NCI-H524 treated with DMSO at 0.1 percent for 48 hours (cell line): ENCODE data around the gene CTSE.

Experiments used
- DNase-seq: peaks from one replicate; lab custom pipeline; 2025; lab: John Stamatoyannopoulos, UW

CTSE gene

DNA sequence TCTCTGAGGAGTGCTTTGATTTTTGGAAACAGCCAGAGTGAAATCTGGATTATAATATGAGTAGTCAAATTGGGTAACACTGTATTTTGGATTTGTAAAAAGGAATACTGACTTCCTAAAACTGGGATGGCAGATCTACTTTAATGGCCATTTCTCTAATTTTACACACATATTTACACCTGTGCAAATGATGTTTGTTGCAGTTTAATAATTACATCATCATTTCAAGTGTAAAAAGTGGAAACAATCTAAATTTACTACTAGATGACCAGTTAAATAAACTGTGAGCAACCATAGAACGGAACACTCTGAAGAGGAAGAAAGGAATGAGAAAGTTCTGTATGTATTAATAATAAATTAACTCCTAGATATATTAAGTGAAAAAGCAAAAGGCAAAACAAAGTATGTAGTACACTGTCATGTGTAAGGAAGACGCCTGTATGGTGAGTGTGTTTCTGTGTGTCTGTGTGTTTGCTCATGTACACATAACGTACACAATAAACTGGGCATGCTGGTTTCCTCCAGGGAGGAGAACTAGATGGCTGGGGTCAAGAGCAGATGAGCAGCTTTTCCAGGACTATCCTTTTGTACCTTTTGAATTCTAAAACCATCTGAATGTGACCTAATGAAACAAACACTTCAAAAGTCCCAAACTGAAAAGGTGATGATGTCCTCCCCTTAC lies 26.4 kb upstream of the CTSE start:
- no peak for DNase-seq

DNA sequence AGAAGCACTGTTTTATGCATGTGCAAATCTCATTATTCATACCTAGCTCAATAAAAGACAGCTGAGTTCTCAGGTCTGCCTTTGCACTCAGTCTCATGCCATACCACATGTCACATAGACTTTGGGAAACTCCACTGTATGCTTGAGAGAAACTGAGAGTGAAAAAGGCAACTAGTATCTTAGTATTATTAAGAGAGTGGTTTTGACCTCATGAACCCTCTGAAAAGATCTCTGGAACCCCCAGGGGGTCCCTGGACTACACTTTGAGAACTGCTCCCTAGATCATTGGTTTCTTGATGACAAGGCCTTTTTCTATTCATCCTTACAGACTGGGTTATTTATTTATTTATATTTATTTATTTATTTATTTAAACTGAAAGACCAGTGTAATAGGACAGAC lies 25.6 kb upstream of the CTSE start:
- no peak for DNase-seq

DNA sequence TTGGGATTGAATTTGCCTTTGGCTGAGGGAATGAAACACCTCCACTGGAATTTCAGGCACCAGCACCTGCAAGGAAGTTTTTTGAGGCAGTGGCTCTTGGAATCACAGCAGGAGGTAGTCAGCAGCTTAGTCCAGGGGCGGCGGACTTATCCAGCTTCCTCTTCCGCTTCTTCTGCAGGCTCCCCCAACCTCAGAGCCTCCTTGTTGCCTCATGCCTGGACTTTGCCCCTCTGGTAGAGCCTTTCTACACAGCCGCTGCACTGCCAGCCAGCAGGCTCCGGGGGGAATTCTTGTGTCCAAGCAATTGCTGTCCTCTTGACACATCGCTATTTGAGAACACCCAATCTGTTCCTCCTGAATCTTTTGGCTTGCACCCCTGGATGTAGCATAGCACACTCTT lies 24.9 kb upstream of the CTSE start:
- no peak for DNase-seq

DNA sequence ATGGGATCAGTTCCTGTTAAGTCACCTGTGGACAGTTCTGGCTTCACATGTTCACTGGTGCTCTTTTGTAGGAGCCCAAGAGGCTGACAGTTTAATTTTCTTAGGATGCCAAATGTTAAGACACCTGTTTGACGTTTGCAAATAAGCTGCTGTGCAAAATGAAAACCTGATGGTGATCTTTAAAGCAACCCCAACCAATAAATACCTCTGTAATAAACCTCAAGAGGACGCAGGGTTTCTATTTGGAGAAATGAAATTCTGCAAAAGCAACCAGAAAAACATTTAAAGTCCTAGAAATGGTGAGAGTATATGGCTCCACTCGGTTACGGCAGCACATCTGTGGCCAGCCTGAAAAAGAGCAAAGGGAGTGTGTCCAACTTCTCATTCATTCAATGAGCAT lies 23.6 kb upstream of the CTSE start:
- no peak for DNase-seq

DNA sequence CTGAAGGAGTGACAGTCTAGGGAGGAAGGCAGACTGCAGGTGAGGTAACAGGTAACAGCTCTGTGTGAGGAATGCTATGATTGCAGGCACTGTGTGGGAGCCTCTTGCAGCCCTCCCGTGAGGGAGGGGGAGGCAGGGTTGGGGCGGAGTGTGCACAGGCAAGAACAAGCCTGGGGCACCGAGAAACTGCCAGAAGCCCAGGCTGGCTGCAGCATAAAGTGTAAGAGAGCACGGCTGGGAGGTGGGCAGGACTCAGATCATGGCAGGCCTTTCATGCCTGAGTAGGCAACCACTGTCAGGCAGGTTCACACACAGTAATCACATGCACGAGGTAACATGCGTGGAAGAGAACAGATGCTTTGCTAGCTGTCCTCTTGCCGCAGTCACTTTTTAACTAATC lies 17.9 kb upstream of the CTSE start:
- no peak for DNase-seq

DNA sequence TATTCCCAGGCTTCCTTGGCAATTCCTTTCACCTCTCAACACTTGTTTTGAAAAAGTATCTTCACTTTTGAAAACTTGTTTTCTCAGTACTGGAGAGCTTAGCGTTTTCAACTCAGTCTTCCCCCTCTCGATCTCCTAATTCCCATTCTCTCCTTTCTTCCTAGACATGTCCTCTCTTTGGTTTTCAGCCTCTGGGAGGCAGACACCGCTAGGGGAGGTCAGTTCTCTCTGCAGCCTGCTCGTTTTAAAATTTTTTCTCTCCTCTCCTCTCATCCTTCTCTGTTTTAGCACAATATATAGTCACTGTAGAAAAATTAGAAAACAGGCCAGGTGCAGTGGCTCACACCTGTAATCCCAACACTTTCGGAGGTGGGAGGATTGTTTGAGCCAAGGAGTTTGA lies 16.6 kb upstream of the CTSE start:
- DNase-seq = no peak

DNA sequence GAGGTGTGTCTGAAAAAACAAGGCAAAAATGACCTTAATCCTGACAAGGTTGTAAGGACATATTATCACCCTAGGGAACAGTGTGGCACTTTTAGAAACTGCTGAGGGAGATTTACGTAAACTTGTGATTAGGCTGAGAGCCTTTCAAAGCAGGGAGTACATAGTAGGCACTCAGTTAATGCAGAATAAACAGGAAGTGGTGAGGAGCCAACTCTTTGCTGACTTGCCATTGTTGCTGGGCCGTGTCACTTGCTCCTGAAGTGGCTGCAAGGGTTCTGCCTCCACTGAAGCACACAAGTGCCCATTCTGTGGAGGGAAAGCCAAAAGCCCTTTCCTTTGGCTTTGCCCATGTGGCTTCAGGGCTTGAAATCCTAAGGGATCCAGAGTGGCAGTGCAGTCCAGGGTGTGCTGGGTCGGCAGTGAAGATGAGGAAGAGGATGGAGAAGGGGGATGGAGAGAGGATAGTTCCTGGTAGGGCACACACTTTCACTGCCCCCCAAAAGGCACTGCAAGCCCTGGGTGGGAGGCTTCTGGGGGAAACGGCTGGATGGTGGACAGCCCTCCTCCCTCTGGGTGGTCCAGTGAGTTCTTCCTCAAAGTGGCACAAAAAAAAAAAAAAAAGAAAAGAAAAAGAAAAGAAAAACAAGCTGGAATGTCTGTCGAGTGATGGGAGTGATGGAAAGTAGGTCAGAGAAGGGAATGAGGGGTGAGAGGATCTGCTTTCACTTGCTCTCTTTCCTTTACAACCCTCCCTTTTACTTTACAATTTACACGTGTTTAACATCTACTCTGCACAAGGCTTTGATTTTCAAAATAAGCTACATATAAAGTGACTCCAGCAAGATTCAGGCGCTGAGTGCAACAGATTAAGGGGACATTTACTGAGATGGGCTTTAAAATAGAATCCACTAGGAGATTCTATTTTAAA lies 15.6 kb upstream of the CTSE start:
- DNase-seq = no peak

DNA sequence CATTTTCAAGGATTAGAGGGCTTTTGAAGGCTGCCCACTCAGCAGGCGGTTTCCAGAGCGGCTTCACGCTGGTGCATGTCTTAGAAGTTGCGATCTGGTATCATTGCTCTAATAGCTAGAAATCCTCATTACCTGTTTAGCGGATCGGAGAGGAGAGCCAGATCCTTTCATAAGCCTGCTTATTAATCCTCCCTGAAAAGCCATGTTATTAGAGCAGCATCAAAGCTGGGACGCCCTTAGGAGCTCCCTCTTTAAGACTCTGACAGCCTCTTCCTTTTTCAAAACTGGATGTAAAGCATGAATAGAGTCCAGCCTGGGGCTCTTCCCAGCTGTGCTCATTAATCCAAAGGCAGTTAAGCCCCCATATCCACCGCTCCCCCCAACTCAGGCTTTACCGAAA lies 13.9 kb upstream of the CTSE start:
- peak; percentile 68 for DNase-seq

DNA sequence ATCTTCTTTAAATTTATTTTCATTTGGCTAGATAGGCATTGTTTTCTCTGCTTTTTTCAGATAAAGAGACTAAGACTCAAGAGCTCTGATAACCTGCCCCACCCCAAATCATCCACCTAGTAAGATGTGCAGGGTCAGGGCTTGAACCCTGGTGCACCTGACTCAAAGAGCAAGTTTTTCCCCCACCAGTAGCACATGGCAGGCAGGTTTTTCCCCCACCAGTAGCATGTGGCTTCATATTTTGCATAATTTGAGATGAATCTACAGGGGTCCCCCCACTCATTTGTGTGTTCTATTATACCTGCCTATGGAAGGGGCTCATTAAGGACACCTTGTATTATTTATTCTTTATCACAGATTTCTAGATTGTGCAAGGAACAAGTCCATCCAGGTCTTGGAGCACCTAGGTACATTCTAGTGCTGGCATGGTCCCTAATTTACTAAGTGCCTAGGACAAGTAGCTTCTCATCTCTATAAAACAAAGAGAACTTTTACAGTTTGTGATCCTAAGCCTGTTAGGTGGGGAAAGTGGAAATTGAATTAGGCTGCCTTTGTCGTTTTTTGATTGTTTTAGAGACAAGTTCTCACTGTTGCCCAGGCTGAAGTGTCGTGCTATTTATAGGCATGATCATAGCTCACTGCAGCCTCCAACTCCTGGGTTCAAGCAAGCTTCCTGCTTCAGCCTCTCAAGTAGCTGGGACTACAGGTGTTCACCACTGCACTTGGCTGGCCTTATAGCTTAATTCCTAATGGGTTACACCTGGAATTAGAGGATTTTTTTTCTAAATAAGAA lies 13.2 kb upstream of the CTSE start:
- no peak for DNase-seq

DNA sequence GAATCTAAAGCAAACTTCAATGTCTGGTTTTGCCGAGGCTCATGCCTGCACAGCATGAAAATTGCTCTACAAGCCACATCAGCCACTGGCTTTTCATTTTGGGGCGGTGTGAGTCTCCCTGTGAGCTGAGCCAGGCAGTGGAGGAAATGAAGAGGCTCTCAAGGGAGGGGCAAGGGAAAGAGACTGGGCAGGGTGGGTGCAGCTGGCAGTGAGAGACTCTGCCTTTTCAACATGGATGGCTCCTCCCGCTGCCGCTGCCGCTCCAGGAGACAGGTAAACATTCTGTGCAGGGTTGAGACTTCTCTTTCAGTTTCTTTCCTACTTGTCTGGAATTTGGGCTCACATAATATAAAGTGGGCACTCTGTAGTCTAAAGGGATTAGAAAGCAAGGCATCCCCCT lies 11.3 kb upstream of the CTSE start:
- no peak for DNase-seq

DNA sequence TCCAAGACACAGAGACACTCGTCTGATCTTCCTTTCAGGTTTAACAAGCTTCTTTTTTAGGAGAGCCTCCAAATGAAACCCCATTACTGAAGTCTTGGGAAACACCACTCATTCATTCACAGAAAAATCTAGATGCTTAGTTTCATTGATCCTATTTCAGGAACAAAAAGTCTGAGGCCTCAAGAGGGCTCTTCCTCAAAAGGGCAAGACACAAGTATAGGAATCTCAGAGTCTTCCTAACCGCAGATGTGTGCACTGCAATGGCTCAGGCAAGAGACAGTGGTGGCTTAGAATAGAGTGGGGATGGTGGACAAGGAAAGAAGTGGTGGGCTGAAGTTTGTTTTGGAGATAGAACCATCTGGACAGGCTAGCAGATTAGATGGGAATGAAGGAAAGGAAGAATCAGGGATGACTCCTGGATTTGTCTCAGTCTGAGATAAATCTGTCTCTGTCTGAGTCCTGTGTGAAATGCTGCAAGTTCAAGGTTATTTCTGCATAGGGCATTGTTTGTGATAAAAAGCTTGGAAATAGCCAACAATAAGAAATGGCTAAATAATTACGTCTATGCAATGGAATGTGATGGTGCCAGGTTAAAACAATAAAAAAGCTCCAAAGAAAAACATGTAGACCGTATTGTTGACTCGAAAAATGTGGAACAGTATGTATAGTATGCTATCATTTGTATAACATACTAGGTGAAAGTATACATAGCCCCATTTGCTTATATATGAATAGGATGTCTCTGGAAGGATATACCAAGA lies 8.9 kb upstream of the CTSE start:
- DNase-seq = no peak

DNA sequence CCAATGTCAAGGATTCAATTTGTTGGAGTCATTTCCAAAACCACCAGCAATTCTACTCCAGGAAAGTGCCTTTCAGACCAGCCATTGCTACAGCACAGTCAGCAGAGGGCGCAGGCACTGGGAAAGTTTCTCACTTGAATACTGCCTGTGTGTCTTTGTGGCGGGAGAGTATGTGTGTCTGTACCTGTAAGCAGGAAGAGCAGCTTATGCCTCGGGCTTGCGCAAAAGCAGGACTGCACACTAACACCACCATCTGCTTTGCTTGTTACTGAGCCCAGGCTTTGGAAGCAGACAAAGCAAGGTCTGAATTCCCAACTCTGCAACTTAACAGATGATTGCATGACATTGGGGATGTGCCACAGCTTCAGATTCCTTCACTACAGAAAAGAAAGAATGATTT lies 7.0 kb upstream of the CTSE start:
- DNase-seq = peak; percentile 72

DNA sequence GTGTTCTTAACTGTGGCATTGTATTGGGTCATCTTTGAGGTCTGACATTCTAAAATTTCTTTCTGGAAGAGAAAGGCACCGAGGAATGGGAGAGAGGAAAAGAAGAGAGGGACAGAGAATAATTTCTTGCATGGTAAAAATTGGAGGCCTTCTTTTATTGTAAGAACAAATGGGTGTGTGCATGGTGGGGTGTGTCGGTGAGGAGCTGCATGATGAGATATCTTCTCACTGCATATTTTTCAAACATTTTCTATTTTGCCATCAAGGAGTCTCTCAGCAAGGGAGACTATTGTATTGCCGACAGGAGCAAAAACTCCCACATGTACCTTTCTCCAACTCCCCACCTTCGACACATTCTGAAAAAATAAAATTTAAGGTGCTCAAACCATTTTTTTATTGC lies 6.5 kb upstream of the CTSE start:
- no peak for DNase-seq

DNA sequence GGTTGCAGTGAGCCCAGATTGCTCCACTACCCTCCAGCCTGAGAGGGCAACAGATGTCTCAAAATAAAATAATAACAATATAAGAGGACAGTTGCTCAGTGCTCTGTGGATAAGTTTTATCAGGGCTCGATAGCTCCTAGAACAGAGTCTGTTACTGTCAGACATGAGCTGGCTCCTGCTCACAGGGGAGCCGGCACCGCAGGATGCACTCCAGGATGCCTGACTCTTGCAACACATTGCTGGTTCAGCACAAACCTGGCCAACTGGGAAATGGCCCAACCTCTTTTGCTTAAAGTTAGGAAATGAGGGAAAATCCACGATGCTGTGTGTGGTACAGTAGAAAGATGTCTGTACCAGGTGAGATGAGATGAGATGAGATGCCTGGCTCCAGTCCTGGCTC lies 5.8 kb upstream of the CTSE start:
- no peak for DNase-seq

DNA sequence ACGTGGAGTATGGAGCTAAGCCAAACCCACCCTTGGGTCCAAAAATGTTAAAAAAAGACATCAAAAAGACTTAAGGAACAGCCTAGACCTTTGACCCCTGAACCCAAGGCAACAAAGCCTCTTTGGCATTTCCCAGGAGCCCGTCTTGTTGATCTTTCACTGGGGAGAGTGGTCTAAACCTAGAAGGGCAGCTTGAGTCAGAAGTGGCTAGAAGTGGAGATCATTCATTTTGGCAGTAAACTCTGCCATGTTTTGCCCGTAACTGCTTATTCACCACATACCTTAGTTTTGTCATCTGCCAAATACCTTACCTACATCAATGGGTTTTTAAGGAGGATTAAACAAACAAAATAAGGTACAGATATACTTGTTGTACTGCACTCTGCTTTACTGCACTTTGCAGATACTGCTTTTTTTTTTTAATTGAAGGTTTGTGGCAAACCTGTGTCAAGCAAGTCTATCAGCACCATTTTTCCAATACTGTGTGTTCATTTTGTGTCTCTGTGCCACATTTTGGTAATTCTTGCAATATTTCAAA lies 1.7 kb upstream of the CTSE start:
- no peak for DNase-seq

DNA sequence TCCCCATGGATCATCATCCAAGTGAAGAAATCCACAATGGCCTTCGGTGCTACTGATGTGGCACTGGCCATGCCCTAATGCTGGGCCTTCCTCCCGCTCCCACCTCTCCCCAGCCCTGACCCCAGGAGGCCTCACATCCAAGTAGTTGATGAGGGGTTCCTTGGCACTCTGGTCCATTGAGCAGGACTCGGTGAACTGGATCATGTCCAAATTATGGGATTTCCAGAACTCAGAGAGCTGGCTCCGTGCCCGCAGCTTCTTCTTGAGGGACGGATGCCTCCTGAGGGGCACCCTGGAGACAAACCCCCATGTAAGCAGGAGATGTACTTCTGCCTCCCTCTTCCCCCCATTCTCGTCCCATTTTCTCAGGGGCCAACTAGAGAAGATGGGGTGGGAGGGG lies 929 bp downstream of the CTSE start:
- no peak for DNase-seq

DNA sequence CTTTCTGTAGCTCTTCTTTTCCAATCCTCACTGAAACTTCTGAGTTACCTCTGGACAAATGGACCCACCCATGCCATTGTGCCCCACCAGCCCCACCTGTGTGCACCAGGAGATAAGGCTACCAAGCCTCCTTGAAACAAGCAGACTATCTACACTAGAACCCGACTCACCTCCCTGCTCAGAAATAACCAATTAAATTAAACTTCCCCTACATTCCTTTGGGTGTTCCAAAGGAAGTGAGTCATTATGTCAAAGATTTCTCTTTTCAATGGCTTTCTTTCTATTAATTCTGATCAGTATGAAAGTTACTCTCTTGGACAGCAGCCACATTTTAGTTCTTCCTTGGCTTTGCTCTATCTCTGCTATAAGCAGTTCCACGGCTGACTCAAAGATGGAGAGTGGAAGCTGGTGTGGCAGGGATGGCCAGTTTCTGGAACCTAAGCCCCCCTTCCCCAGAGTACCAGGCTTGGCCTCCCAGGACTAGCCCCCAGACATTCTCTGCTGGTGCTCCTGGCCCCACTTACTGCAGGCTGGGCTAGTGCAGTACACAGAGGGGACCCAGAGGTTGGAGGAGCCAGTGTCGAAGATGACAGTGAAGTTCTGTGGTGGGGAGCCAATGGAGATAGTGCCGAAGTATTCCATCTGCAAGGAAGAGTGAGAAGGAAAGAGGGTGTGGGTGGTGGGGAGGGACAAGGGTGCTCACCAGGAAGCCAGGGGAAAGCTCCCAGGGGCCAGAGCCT lies 1.9 kb downstream of the CTSE start:
- no peak for DNase-seq

DNA sequence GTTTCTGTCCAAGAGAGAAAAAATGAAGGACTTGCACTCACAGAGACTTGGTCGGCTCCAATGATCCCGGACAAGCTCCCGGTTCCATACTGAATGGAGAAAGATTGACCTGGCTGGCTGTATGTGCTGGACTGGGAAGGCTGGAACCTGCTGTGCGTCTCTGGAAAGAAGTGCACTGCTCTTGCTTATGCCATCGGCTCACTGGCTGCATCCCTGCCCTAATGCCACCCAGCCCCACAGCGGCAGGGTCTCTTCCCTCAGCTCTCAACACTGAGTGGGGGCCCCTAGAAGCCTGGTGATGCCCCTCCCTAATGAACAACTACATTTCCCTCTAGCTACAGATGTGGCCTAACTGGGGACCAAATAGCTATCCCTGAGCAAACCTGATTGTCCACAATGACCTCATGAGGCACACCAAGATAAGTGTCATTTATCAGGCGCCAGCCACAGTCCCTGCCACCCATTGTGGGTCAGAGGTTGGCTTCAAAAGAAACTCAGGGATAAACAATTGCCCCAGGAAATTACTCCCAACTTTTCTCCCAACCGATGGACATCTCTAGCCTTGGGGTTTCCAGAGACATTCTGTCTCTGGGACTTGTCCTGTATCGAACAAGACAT lies 2.6 kb downstream of the CTSE start:
- no peak for DNase-seq

DNA sequence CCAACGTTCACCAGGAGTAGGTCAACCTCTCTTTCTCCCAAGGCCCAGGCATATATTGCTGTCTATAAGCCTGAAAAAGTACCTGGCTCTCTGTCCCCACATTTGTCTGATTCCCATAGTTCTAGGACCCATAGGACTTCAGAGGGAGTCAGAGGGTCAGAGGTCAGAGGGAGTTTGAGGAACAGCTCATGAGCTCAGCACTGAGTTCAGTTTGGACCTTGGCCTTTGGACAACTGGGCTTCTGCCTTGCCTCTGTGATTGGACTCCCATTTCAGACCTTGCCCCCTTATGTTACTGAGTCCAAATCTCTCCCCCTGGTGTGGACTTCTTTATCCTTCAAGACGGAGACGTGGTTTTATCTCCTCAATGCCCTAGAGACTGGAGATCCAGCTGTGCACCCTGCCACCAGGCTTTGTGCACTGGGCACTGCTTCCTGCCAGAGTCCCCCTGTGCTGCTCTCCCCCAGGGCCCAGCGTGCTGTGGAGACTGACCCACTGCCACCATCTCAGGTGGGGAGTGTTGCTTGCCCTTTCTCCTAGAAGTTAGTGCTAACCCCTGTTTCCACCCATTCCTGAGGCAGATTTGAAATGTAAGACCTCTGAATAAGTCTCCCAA lies 3.2 kb downstream of the CTSE start:
- no peak for DNase-seq

DNA sequence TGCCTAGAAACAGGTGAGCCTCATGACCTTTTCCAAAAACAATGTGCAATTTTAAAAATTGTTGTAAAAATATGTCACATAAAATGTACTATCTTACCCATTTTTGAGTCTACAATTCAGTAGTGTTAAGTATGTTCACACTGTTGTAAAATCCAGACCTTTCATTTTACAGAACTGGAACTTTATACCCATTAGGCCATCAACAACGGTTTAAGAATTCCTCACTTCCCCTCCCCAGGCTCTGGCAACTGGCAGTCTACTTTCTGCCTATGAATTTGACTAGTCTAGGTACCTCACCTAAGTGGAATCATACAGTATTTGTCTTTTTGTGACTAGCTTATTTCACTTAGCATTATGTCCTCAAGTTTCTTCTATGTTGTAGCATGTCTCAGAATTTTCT lies 8.6 kb downstream of the CTSE start:
- no peak for DNase-seq
